ENCODE measurements around the gene SDC4. TPM values are rescaled to one million over a fixed set of nuclear protein-coding genes. Genes with fewer than 3 reads are reported as not detected.

The SDC4 gene
- total and polyA plus RNA-seq, 9 donors: 5.4 to 14.1 (median 7.9) TPM

DNA sequence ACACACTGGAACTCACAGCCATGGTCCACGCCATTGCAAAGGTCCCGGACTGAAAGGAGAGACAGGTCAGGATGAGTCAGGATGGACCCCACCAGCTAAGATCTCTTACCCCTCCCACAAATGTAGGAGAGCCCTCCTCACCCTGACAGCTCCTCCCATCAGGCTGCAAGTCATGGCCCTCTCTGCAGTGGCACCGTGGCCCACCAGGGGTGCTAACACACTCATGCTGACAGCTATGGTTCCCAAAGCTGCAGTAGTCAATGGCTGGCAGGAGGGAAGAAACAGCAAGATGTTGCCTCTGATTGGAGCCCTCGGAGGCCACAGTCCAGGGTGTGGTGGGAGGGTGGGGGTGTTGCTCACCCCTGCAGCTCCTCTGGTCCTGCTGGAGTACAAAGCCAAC, 47.3 kb downstream of the SDC4 start:
- H3K4me1 ChIP-seq (ENCODE audit: control insufficient read depth, insufficient read depth, low read length): no peaks in the 10 kb centered on the region
- no peak for DNase-seq
- no peak overlapping the region for H3K27ac ChIP-seq (ENCODE audit: low read length)
- H3K9me3 ChIP-seq (replicated peaks; ENCODE audit: control insufficient read depth, low read depth, low read length): no peaks in the 10 kb centered on the region
- H3K4me3 ChIP-seq (ENCODE audit: low read length): no peak overlapping the region
- WGBS (ENCODE audit: insufficient coverage): 0% methylated on average over 1 of the region's 4 CpGs
- H3K36me3 ChIP-seq (ENCODE audit: control insufficient read depth, insufficient read depth, low read length): no peaks in the 10 kb centered on the region
- peaks cover 26% of the 10 kb centered on the region for H3K27me3 ChIP-seq (ENCODE audit: control insufficient read depth, insufficient read depth, low read length)

DNA sequence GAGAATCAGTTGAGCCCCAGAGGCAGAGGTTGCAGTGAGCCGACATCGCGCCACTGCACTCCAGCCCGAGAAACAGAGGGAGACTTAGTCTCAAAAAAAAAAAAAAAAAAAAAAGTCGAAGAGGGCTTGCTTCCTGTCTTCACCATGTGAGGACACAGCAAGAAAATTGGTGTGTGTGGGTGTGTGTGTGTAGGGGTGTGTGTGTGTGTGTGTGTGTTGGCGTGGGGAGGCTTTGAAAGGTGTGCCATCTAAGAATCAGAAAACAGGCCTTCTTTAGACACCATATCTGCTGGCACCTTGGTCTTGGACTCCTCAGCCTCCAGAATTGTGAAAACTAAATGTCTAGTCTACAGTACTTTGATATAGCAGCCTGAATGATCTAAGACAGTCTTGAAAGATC, 48.4 kb downstream of the SDC4 start:
- no peaks in the 10 kb centered on the region for H3K4me1 ChIP-seq (ENCODE audit: control insufficient read depth, insufficient read depth, low read length)
- no peak overlapping the region for H3K4me3 ChIP-seq (ENCODE audit: low read length)
- no peaks in the 10 kb centered on the region for H3K36me3 ChIP-seq (ENCODE audit: control insufficient read depth, insufficient read depth, low read length)
- no peak overlapping the region for H3K27ac ChIP-seq (ENCODE audit: low read length)
- peaks cover 17% of the 10 kb centered on the region for H3K27me3 ChIP-seq (ENCODE audit: control insufficient read depth, insufficient read depth, low read length)
- no peak for DNase-seq
- 90% methylated on average over 4 of the region's 6 CpGs for WGBS (ENCODE audit: insufficient coverage)
- peaks cover under 1% of the 10 kb centered on the region for H3K9me3 ChIP-seq (replicated peaks; ENCODE audit: control insufficient read depth, low read depth, low read length)

- Histone ChIP-seq H3K4me3 (ENCODE audit: low read length) (no peak overlapping the region), H3K27ac (ENCODE audit: low read length) (no peak overlapping the region), H3K9me3 (replicated peaks; ENCODE audit: control insufficient read depth, low read depth, low read length) (peaks cover 3% of the 10 kb centered on the region), H3K36me3 (ENCODE audit: control insufficient read depth, insufficient read depth, low read length) (no peaks in the 10 kb centered on the region), H3K27me3 (ENCODE audit: control insufficient read depth, insufficient read depth, low read length) (peaks cover 23% of the 10 kb centered on the region), H3K4me1 (ENCODE audit: control insufficient read depth, insufficient read depth, low read length) (peaks cover 7% of the 10 kb centered on the region)
- DNase-seq: no peak
- WGBS (ENCODE audit: insufficient coverage): 91% methylated on average over 52 of the region's 52 CpGs
Observed at GRCh38 chr20:45297786-45298497, 50.3 kb downstream of the SDC4 start.

GRCh38 chr20:45294659-45295058, 53.6 kb downstream of the SDC4 start:
- no CpG with 5 or more reads among the region's 1 CpG for WGBS (ENCODE audit: insufficient coverage)
- peaks cover 33% of the 10 kb centered on the region for H3K27me3 ChIP-seq (ENCODE audit: control insufficient read depth, insufficient read depth, low read length)
- no peak for DNase-seq

DNA sequence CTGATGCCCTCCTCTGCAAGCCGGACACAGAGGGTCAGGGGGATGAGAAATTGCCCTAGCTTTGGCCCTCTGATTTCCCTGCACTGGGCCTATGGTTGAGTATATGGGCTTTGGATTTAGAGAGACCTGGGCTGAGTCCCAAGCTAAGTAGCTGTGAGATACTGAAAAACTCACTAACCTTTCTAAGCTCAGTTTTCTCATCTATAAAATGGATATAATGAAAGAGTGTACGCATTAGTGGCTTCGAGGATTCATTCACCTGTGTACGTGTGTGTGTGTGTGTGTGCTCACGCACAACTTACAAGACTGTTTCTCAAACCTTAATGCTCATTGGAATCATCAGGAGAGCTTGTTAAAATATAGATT, 54.2 kb downstream of the SDC4 start:
- H3K9me3 ChIP-seq (replicated peaks; ENCODE audit: control insufficient read depth, low read depth, low read length): peaks cover 3% of the 10 kb centered on the region
- no peak for DNase-seq
- H3K4me3 ChIP-seq (ENCODE audit: low read length): peak overlapping the region; percentile 35
- H3K4me1 ChIP-seq (ENCODE audit: control insufficient read depth, insufficient read depth, low read length): peaks cover 11% of the 10 kb centered on the region
- no peaks in the 10 kb centered on the region for H3K36me3 ChIP-seq (ENCODE audit: control insufficient read depth, insufficient read depth, low read length)
- no peak overlapping the region for H3K27ac ChIP-seq (ENCODE audit: low read length)
- H3K27me3 ChIP-seq (ENCODE audit: control insufficient read depth, insufficient read depth, low read length): peaks cover 33% of the 10 kb centered on the region
- no CpG with 5 or more reads among the region's 5 CpGs for WGBS (ENCODE audit: insufficient coverage)

More at GRCh38 chr20:45294659-45295058, 53.6 kb downstream of the SDC4 start:
- Histone ChIP-seq H3K9me3 (replicated peaks; ENCODE audit: control insufficient read depth, low read depth, low read length) (peaks cover 3% of the 10 kb centered on the region), H3K4me1 (ENCODE audit: control insufficient read depth, insufficient read depth, low read length) (peaks cover 11% of the 10 kb centered on the region), H3K4me3 (ENCODE audit: low read length) (no peak overlapping the region), H3K36me3 (ENCODE audit: control insufficient read depth, insufficient read depth, low read length) (no peaks in the 10 kb centered on the region), H3K27ac (ENCODE audit: low read length) (no peak overlapping the region)

- H3K4me1 ChIP-seq (ENCODE audit: control insufficient read depth, insufficient read depth, low read length): peaks cover 11% of the 10 kb centered on the region
- peaks cover 36% of the 10 kb centered on the region for H3K27me3 ChIP-seq (ENCODE audit: control insufficient read depth, insufficient read depth, low read length)
- no peaks in the 10 kb centered on the region for H3K36me3 ChIP-seq (ENCODE audit: control insufficient read depth, insufficient read depth, low read length)
- H3K27ac ChIP-seq (ENCODE audit: low read length): no peak overlapping the region
- peak overlapping the region; percentile 35 for H3K4me3 ChIP-seq (ENCODE audit: low read length)
- WGBS (ENCODE audit: insufficient coverage): under 1% methylated on average over 71 of the region's 79 CpGs
- DNase-seq: peak; percentile 58
- peaks cover 3% of the 10 kb centered on the region for H3K9me3 ChIP-seq (replicated peaks; ENCODE audit: control insufficient read depth, low read depth, low read length)
Observed at GRCh38 chr20:45293041-45294002, 54.9 kb downstream of the SDC4 start.

GRCh38 chr20:45292343-45292742, 55.9 kb downstream of the SDC4 start:
- no peak overlapping the region for H3K27ac ChIP-seq (ENCODE audit: low read length)
- H3K4me3 ChIP-seq (ENCODE audit: low read length): no peak overlapping the region
- H3K9me3 ChIP-seq (replicated peaks; ENCODE audit: control insufficient read depth, low read depth, low read length): peaks cover 3% of the 10 kb centered on the region
- H3K27me3 ChIP-seq (ENCODE audit: control insufficient read depth, insufficient read depth, low read length): peaks cover 36% of the 10 kb centered on the region
- no CpG with 5 or more reads among the region's 2 CpGs for WGBS (ENCODE audit: insufficient coverage)
- H3K36me3 ChIP-seq (ENCODE audit: control insufficient read depth, insufficient read depth, low read length): no peaks in the 10 kb centered on the region
- peaks cover 11% of the 10 kb centered on the region for H3K4me1 ChIP-seq (ENCODE audit: control insufficient read depth, insufficient read depth, low read length)
- DNase-seq: no peak

DNA sequence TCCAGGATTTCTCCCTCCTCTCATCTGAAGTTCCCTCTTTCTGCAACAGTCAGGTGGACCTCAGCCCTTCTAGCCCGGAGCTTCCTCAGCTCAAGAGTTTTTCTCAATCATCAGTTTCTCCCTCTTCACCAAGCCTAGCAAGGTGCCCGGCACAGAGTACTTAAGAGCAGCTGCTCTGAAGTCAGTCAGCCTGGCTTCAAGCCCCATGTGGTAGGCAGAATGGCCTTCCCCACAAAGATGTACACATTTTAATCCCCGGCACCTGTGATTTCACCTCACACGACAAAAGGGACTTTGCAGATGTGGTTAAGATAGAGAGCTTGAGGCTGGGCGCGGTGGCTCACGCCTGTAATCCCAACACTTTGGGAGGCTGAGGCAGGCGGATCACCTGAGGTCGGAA, 56.7 kb downstream of the SDC4 start:
- Histone ChIP-seq H3K9me3 (replicated peaks; ENCODE audit: control insufficient read depth, low read depth, low read length) (peaks cover 3% of the 10 kb centered on the region), H3K4me3 (ENCODE audit: low read length) (no peak overlapping the region), H3K27me3 (ENCODE audit: control insufficient read depth, insufficient read depth, low read length) (peaks cover 36% of the 10 kb centered on the region), H3K36me3 (ENCODE audit: control insufficient read depth, insufficient read depth, low read length) (no peaks in the 10 kb centered on the region), H3K4me1 (ENCODE audit: control insufficient read depth, insufficient read depth, low read length) (peaks cover 11% of the 10 kb centered on the region), H3K27ac (ENCODE audit: low read length) (no peak overlapping the region)
- DNase-seq: no peak
- WGBS (ENCODE audit: insufficient coverage): 100% methylated on average over 1 of the region's 9 CpGs

- H3K9me3 ChIP-seq (replicated peaks; ENCODE audit: control insufficient read depth, low read depth, low read length): peaks cover 3% of the 10 kb centered on the region
- H3K27ac ChIP-seq (ENCODE audit: low read length): no peak overlapping the region
- peak; percentile 74 for DNase-seq
- 0% methylated on average over 6 of the region's 8 CpGs for WGBS (ENCODE audit: insufficient coverage)
- no peaks in the 10 kb centered on the region for H3K36me3 ChIP-seq (ENCODE audit: control insufficient read depth, insufficient read depth, low read length)
- peaks cover 11% of the 10 kb centered on the region for H3K4me1 ChIP-seq (ENCODE audit: control insufficient read depth, insufficient read depth, low read length)
- H3K4me3 ChIP-seq (ENCODE audit: low read length): no peak overlapping the region
- H3K27me3 ChIP-seq (ENCODE audit: control insufficient read depth, insufficient read depth, low read length): peaks cover 36% of the 10 kb centered on the region
Observed at GRCh38 chr20:45290677-45291355, 57.4 kb downstream of the SDC4 start.

Measured in muscle of leg (tissue), 11 donors.